ENCODE measurements around the gene PXT1.

PXT1 gene

DNA sequence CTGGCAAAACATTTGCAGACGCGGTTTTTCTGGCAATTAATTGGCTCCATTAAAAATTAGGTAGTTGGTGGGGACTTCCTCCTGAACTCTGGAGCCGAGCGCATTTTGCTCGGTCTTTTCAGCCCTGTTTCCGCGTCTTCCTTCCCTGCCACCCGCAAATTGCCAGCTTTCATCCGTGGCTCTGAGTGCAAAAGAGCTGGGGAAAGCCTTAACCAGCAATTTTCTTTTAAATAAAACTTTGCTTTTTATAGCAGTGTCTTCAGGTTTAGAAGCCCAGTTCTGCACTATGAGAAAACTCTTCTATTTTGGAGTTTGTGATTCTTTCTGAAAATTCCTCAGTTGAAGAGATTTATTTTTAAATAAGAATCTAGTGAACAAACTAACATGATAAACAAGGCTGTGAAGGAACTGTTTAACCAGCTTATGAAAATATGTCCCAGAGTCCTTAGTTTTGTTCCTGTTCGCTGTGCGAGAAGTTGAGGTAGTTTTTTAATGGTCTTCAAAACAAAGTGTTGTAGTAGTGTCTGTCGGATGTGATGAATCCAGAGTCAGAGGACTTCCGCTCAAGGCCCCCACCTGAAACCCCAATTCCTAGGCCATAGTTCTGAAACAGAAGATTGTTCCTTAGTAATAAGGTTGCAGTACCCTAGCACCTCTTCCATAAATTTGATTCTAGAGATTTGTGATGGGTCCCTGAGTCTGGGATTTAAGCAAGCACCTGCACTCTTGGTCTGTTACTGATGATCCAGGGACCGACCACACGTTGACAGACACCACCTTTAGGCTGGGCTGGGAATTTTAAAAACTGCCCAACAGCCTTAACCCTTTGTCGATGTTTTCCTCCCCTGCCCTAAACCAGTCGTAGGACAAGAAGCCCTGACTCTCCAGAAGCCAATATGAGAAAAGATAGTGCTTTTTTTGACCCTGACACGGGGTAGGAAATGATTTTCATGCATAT lies 1.1 kb upstream of the PXT1 start:
- Mint-ChIP-seq H3K9me3 (peaks cover 8% of the 10 kb centered on the region), H3K4me1 (peaks cover 41% of the 10 kb centered on the region), H3K27ac (peak overlapping the region; percentile 89), H3K27me3 (ENCODE audit: low read depth, poor library complexity) (no peaks in the 10 kb centered on the region), H3K36me3 (ENCODE audit: low read depth) (peaks cover 34% of the 10 kb centered on the region), H3K4me3 (peak overlapping the region; percentile 96)
- no peak for DNase-seq
- TF ChIP-seq, protein P1, sequence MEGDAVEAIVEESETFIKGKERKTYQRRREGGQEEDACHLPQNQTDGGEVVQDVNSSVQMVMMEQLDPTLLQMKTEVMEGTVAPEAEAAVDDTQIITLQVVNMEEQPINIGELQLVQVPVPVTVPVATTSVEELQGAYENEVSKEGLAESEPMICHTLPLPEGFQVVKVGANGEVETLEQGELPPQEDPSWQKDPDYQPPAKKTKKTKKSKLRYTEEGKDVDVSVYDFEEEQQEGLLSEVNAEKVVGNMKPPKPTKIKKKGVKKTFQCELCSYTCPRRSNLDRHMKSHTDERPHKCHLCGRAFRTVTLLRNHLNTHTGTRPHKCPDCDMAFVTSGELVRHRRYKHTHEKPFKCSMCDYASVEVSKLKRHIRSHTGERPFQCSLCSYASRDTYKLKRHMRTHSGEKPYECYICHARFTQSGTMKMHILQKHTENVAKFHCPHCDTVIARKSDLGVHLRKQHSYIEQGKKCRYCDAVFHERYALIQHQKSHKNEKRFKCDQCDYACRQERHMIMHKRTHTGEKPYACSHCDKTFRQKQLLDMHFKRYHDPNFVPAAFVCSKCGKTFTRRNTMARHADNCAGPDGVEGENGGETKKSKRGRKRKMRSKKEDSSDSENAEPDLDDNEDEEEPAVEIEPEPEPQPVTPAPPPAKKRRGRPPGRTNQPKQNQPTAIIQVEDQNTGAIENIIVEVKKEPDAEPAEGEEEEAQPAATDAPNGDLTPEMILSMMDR (IDR thresholded peaks at IDR 0.05): no peak

DNA sequence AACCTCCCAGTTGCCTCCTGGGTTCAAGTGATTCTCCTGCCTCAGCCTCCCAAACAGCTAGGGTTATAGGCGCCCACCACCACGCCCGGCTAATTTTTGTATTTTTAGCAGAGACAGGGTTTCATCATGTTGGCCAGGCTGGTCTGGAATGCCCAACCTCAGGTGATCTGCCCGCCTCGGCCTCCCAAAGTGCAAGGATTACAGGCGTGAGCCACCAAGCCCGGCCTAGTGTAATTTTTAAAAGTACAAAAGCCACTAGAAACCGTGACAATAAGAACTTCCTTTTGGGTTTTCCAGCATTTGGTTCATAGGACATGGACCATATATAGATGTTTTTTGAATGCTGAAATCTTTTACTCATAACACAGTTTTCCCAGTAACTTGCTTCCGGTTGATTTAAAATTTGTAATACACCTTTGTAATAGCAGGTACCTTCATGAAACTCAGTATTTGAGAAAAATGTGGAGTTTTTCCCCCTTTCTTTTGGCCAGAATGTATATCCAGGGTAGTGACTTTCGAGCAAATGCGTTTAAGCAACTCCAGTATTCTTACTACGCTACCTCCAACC lies 467 bp downstream of the PXT1 start:
- peaks cover 19% of the 10 kb centered on the region for H3K36me3 Mint-ChIP-seq (ENCODE audit: low read depth)
- peak overlapping the region; percentile 98 for H3K27ac Mint-ChIP-seq
- H3K27me3 Mint-ChIP-seq (ENCODE audit: low read depth, poor library complexity): no peaks in the 10 kb centered on the region
- peak overlapping the region; percentile 96 for H3K4me3 Mint-ChIP-seq
- H3K4me1 Mint-ChIP-seq: peaks cover 41% of the 10 kb centered on the region
- no peaks in the 10 kb centered on the region for H3K9me3 Mint-ChIP-seq
- TF ChIP-seq, protein P1 (IDR thresholded peaks at IDR 0.05): no peak
- DNase-seq: no peak

DNA sequence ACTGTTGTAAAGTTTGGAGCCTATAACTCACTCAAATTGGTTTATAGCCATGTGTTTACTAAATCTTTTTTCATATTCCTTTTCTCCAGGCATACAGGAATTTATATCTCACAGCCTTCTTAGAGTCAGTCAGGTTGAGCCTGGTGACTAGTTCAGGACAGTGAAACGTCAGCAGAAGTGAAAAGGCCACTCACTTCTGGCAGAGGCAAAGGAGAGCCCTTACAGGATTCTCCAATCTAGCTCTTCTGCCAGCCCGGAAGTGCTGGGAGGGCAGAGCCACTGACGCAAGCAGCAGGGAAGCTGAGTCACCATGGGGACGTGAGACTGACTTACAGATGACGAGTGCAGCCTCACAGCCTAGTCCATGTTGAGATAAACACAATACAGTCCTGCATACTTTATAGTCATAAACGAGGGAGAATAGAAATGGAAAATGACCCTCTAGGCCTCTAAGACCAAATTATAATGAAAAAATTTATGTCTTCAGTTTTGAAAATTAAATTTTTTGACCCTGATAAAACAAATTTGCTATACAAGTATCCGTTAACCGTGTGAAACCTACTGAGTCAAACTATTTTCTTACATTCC lies 1.3 kb downstream of the PXT1 start:
- Mint-ChIP-seq H3K4me1 (peaks cover 41% of the 10 kb centered on the region), H3K9me3 (no peaks in the 10 kb centered on the region), H3K4me3 (peak overlapping the region; percentile 69), H3K27ac (peak overlapping the region; percentile 92), H3K27me3 (ENCODE audit: low read depth, poor library complexity) (no peaks in the 10 kb centered on the region), H3K36me3 (ENCODE audit: low read depth) (peaks cover 11% of the 10 kb centered on the region)
- peak; percentile 41 for DNase-seq
- TF ChIP-seq, protein P1 (IDR thresholded peaks at IDR 0.05): no peak

DNA sequence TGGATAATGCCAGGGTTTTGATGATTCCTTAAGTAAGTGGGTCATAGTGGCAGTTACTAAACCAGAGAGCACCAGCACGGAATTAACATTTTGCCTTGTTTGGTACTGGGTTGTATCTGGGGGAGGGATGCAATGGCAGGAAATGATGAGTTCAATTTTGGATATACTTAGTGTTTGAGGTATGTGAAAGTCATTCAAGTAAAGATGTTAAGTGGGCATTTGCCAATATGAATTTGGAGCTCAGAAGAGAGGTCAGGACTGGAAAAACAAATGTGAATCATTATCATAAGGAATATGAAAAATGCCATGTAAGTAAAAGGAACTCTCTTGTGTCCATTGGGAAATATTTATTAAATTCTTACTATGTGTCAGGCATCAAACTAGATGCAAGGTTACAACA lies 6.2 kb downstream of the PXT1 start:
- Mint-ChIP-seq H3K4me3 (no peak overlapping the region), H3K27ac (no peak overlapping the region), H3K36me3 (ENCODE audit: low read depth) (no peaks in the 10 kb centered on the region)

DNA sequence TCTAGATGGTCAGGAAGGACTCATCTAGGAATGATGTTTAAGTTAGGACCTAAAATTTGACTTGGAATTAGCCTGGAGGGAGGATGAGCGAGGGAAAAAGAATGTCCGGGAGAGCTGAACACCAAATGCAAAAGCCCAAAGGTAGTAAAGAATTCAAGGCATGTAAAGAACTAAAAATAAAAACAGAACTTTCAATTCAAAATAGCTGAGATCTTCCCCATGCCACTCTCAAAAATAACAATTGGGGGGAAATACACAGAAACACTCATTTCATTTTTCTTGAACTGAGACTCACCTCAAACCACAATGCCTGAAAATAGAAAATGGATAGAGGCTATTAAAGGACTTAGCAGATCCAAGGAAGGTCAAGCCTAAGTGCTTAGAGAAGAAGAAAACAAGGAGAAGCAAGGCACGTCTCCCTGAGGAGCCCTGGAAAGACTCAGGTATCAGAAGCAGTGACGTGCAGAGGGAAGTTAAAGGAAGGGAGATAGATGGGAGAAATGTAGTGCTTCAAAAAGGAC lies 10.4 kb downstream of the PXT1 start:
- no peak overlapping the region for H3K4me3 Mint-ChIP-seq

More for the DNA sequence above, 6.2 kb downstream of the PXT1 start:
- no peaks in the 10 kb centered on the region for H3K27me3 Mint-ChIP-seq (ENCODE audit: low read depth, poor library complexity)
- no peaks in the 10 kb centered on the region for H3K9me3 Mint-ChIP-seq
- TF ChIP-seq, protein P1 (IDR thresholded peaks at IDR 0.05): no peak
- H3K4me1 Mint-ChIP-seq: peaks cover 16% of the 10 kb centered on the region
- DNase-seq: no peak

More for the DNA sequence above, 10.4 kb downstream of the PXT1 start:
- TF ChIP-seq, protein P1 (IDR thresholded peaks at IDR 0.05): no peak
- no peak for DNase-seq
- peaks cover 9% of the 10 kb centered on the region for H3K4me1 Mint-ChIP-seq
- H3K27ac Mint-ChIP-seq: peak overlapping the region; percentile 10
- H3K36me3 Mint-ChIP-seq (ENCODE audit: low read depth): no peaks in the 10 kb centered on the region
- no peaks in the 10 kb centered on the region for H3K9me3 Mint-ChIP-seq
- no peaks in the 10 kb centered on the region for H3K27me3 Mint-ChIP-seq (ENCODE audit: low read depth, poor library complexity)
